ENCODE results near the gene CDC34. TPM values are rescaled to one million over a fixed set of nuclear protein-coding genes. Genes with fewer than 3 reads are reported as not detected.

CDC34 gene
- total and polyA plus RNA-seq, 2 of the 8 experiments (the other 6 are each of a cell fraction or from before 2014, with no cell fraction given), result 95.9 to 129 TPM

DNA sequence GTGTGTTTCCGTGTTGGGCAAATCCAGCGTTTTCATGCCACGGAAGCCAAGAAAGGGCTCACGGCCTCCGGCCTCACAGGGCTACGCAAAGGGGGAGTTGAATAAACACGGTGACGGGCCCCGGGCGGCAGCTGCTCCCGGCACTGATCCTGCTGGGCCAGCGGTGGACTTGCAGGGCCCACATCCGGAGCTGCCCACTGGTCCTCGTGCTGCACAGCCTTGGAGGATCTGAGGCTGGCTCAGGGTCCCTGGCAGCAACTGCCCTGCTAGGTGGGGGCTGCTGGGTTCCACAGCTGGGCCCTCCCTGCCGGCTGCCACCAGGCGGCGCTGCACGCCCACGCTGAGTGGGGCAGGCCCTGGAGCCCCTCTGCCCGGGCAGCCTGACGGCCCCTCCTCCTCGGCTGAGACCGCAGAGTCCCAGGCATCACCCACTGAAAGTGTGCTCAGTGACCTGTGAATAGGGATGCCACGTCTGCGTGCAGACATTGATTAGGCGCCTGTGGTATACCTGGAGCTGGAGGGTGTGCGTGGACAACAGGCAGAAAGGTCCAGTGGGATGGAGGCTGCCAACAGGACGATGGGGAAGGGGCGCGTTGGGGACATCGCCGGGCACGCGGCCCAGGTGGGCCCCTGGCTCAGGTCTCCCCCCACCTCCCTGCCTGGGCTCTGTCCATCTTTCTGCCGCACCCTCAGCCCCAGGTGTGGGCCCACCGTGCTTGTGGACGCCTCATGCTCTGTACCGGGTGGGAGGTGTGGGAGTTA lies 52.9 kb downstream of the CDC34 start (continued):
- TF ChIP-seq CTCF (IDR thresholded peaks at IDR 0.05; ENCODE audit: control extremely low read depth in 1 of 3, insufficient read depth in 1 of 3, low read depth in 1 of 3, low read length in 3 of 3) (peak; percentile 97), EP300 (IDR thresholded peaks at IDR 0.05; ENCODE audit: borderline replicate concordance in 1 of 2, low read depth in 2 of 2, low read length in 2 of 2) (no peak), SUZ12 (IDR thresholded peaks at IDR 0.05; ENCODE audit: low read length) (peak; percentile 50; the same call in 1 of the 2 replicates), TAF1 (IDR thresholded peaks at IDR 0.05; ENCODE audit: low read depth, low read length) (0 out of 2 replicates have a peak, but pooled peaks have one; percentile 11), RNF2 (IDR thresholded peaks at IDR 0.05; ENCODE audit: borderline replicate concordance, low read depth, low read length, missing control alignments, poor library complexity, severe bottlenecking) (no peak), SAP30 (IDR thresholded peaks at IDR 0.05; ENCODE audit: insufficient read depth, insufficient replicate concordance, low read length) (no peak)

Measured in H1 (cell line).